Karpas-422 (cell line): Measurements from ENCODE around the gene PLCB1. TPM values are rescaled to one million over a fixed set of nuclear protein-coding genes. Genes with fewer than 3 reads are reported as not detected.
A peak's percentile ranks its signal among the peaks of the same experiment; 100 is the strongest.

Source experiments
- DNase-seq: peaks from one replicate; pipeline ENCODE4 v3.0.0-alpha.2; 2015
- H2AFZ ChIP-seq: fragments of 200-600 bp; sonication (generic); 2 replicates; pipeline ENCODE4 v1.6.1; 2014; ENCODE audit warnings: antibody characterized with exemption, low read length, mixed read lengths
- H3K27ac ChIP-seq: fragments of 200-600 bp; sonication (generic); 2 replicates; pipeline ENCODE4 v1.5.1; 2014; ENCODE audit warnings: mild to moderate bottlenecking, low read length, moderate library complexity
- H3K27me3 ChIP-seq: fragments of 200-600 bp; sonication (generic); 2 replicates; pipeline ENCODE4 v1.6.1; 2014; ENCODE audit warnings: low read length, mixed read lengths
- H3K36me3 ChIP-seq: fragments of 200-600 bp; sonication (generic); 2 replicates; pipeline ENCODE4 v1.6.1; 2014; ENCODE audit warnings: low read length, mixed read lengths; ENCODE audit not compliant: insufficient read depth
- H3K4me1 ChIP-seq: fragments of 200-600 bp; sonication (generic); 2 replicates; pipeline ENCODE4 v1.6.1; 2014; ENCODE audit warnings: mild to moderate bottlenecking, low read length, mixed read lengths
- H3K4me2 ChIP-seq: fragments of 200-600 bp; sonication (generic); 2 replicates; pipeline ENCODE4 v1.6.1; 2014; ENCODE audit warnings: low read length, low read depth, mild to moderate bottlenecking; ENCODE audit not compliant: poor library complexity, severe bottlenecking
- H3K4me3 ChIP-seq: fragments of 200-600 bp; sonication (generic); 2 replicates; pipeline ENCODE4 v1.5.1; 2014; ENCODE audit warnings: mild to moderate bottlenecking, antibody characterized with exemption, low read length, mixed read lengths
- H3K79me2 ChIP-seq: fragments of 200-600 bp; sonication (generic); 2 replicates; pipeline ENCODE4 v1.6.1; 2014; ENCODE audit warnings: mild to moderate bottlenecking, low read length, mixed read lengths
- H3K9ac ChIP-seq: fragments of 200-600 bp; sonication (generic); 2 replicates; pipeline ENCODE4 v1.6.0; 2014; ENCODE audit warnings: low read length
- H3K9me2 ChIP-seq: fragments of 200-600 bp; sonication (generic), shearing (Covaris generic); replicated peaks from 2 replicates; pipeline ENCODE4 v1.6.0; 2014; ENCODE audit warnings: mild to moderate bottlenecking, low read length, moderate library complexity; ENCODE audit not compliant: insufficient read depth
- H3K9me3 ChIP-seq: fragments of 300-700, 200-600 bp; sonication (generic); 2 replicates; pipeline ENCODE4 v1.6.1; 2014; ENCODE audit warnings: low read length, mixed read lengths
- H4K20me1 ChIP-seq: fragments of 200-600 bp; sonication (generic); 2 replicates; pipeline ENCODE4 v1.6.1; 2014; ENCODE audit warnings: mild to moderate bottlenecking, antibody characterized with exemption, low read length, low read depth; ENCODE audit not compliant: insufficient read depth
- total RNA-seq: library from RNA; depleted of rRNA; stranded (reverse); fragments of >200 nt; shearing (Covaris generic); gene quantifications from 2 replicates; pipeline ENCODE4 v1.2.3, GENCODE V29; 2014; ENCODE audit warnings: low replicate concordance

The PLCB1 gene
- total RNA-seq, 1 experiment from 2014 or later, result 0.82 TPM

DNA sequence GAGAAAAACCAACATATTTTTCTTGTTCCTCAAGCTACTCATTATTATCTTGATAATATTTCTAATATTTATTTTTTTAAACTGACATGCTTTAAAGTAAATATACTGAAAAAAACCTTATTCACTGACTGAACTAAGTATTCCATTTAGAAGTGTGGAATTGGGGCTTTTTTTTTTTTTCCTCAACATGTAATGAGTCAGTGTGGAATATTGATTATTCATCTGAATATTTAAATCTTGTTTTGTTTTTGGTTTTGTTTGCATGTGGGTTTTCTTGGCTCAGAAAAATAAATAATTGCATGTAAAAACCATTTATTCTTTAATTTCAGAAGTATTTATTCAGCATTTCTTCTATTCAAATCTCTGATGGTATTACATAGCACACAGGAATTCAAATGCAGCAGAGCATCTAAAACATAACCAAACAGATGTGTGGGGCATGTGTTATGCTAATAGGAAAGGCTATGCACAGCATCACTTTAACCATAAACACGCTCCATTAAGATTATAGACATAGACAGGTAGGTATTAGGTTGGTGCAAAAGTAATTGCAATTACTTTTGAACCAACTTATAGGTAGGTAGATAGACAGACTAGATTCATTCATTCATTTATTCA, 166.5 kb downstream of the PLCB1 start:
- H3K27me3 ChIP-seq, result no peaks in the 10 kb centered on the region
- H3K9me2 ChIP-seq, result no peaks in the 10 kb centered on the region
- H2AFZ ChIP-seq, result no peak overlapping the region
- H4K20me1 ChIP-seq, result no peaks in the 10 kb centered on the region
- no peak overlapping the region for H3K4me3 ChIP-seq
- no peak overlapping the region for H3K4me2 ChIP-seq
- no peaks in the 10 kb centered on the region for H3K9me3 ChIP-seq
- H3K9ac ChIP-seq, result no peak overlapping the region
- H3K27ac ChIP-seq, result no peak overlapping the region
- H3K4me1 ChIP-seq, result no peaks in the 10 kb centered on the region
- H3K79me2 ChIP-seq, result no peaks in the 10 kb centered on the region
- H3K36me3 ChIP-seq, result no peaks in the 10 kb centered on the region
- DNase-seq, result no peak

DNA sequence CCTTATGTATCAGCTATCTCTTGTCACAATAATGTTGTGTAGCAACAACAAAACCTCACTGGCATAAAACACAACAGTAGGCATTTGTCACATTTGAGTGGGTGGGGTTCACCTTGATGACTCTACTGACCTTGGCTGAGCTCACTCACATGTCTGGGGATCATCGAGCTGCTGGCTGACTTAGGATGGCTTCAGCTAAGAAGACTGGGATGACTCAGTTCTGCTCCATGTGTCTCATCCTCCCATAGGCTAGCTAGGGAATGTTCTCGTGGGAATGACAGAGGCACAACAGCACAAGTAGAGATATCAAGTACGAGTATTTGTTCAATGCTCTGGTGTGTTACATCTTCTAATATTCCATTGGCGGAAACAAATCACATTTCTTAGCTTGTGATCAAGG, 167.9 kb downstream of the PLCB1 start:
- Histone ChIP-seq H3K4me2 (no peak overlapping the region), H3K27me3 (no peaks in the 10 kb centered on the region), H2AFZ (no peak overlapping the region), H4K20me1 (no peaks in the 10 kb centered on the region), H3K27ac (no peak overlapping the region), H3K36me3 (no peaks in the 10 kb centered on the region), H3K4me1 (no peaks in the 10 kb centered on the region), H3K9ac (no peak overlapping the region), H3K79me2 (no peaks in the 10 kb centered on the region), H3K4me3 (no peak overlapping the region), H3K9me2 (no peaks in the 10 kb centered on the region), H3K9me3 (no peaks in the 10 kb centered on the region)
- DNase-seq, result no peak

DNA sequence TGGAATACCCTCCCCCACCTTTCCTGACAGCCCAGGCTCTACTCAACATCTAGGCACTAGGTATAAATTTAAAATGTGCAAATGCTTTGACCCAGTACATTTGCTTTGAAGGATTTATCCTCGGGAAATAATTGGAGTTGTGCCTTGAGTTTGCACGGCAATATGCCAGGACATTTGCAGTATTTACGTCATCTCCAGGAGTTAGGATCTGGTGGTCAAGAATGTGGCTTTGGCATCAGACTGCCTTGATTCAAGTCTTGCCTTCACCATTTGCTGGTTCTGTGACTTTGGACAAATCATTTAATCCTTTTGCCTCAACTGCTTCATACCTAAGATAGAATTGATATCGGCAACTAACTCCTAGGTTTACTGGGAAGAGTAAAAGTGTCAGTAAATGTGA, 169.6 kb downstream of the PLCB1 start:
- Histone ChIP-seq H3K4me1 (no peaks in the 10 kb centered on the region), H3K4me2 (no peak overlapping the region), H3K79me2 (no peaks in the 10 kb centered on the region), H3K27ac (no peak overlapping the region), H2AFZ (no peak overlapping the region), H3K9me2 (no peaks in the 10 kb centered on the region), H3K9me3 (no peaks in the 10 kb centered on the region), H3K27me3 (no peaks in the 10 kb centered on the region), H3K9ac (no peak overlapping the region), H3K4me3 (no peak overlapping the region), H4K20me1 (no peaks in the 10 kb centered on the region), H3K36me3 (no peaks in the 10 kb centered on the region)
- DNase-seq, result no peak

DNA sequence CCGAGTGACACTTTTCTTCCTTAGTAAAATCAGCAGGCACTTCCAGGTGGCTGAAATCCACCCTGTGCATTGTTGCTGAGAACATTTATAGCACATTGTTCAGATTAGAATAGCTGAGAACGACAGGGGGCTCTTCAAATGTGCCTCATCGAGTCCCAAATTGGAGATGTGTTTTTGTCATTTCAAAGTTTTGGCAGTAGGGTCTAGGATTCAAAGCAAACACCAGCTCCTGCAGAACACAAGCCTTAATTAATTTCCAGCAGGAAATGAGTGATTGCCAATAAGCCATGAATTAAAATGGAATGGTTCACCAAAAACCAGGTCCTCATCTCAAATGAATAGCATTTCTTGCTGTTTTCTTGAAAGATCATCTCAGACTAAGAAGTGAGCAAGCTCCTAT, 171.6 kb downstream of the PLCB1 start:
- no peak overlapping the region for H3K4me2 ChIP-seq
- H3K27me3 ChIP-seq, result no peaks in the 10 kb centered on the region
- H3K79me2 ChIP-seq, result no peaks in the 10 kb centered on the region
- H3K36me3 ChIP-seq, result no peaks in the 10 kb centered on the region
- DNase-seq, result no peak
- H3K4me3 ChIP-seq, result no peak overlapping the region
- H3K9me2 ChIP-seq, result no peaks in the 10 kb centered on the region
- no peaks in the 10 kb centered on the region for H3K4me1 ChIP-seq
- H2AFZ ChIP-seq, result no peak overlapping the region
- H3K9ac ChIP-seq, result no peak overlapping the region
- no peaks in the 10 kb centered on the region for H3K9me3 ChIP-seq
- H4K20me1 ChIP-seq, result no peaks in the 10 kb centered on the region
- H3K27ac ChIP-seq, result no peak overlapping the region

DNA sequence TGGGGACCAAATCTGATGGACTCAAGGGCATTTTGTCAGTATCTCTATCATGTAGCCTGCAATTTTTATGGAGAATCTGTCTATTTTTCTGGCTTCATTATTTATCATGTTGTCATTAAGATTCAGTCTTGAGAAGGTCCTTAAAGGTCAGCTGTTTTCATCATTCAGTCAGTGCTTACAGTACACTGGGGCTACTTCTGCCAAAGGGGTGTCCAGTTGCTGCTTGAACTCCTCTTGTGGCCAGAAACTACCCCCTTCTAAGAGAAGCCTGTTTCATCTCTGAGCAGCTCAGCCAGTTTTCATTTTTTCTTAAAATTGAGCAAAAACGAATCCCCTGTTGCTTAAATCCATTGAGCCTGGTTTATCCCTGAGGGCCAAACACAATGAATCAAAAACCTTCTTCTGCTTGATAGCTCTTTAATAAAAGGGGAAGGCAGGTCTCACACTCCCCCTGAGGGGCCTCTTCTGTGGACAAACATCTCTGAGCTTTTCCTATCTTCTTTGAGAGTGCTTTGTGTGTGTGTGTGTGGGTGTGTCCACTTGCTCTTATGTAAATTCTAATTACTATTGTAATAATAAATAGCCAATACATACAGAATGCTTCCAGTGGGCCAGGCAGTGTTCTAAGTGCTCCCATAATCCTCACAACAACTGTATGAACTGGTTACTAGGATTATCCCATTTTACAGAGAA, 172.2 kb downstream of the PLCB1 start:
- H3K36me3 ChIP-seq, result no peaks in the 10 kb centered on the region
- H3K9me3 ChIP-seq, result no peaks in the 10 kb centered on the region

DNA sequence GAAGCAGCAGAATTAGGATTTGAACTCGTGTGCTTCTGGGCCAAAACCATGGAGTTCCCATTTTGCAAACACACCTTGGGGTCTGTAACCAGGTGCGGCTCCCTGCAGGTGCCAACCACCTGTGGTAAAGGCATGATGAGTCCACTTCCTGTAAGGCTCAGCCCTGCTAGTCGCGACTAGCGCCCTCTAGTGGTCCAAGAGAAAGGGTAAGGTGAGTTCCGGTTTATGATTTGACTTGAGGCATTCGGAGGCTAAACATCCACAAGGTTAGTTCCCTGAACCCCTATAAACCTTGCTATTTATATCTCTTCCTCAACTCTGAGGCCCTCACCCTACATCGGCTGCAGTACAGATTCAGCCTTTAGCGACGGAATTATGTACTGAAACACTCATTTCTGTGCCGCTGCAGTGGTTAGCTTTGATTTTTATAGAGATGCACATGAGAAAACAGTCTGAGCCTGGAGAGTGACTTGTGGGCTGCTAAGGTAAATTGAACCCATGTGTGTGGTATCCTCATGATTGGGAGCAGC, 173.4 kb downstream of the PLCB1 start:
- DNase-seq, result peak; percentile 87
- H4K20me1 ChIP-seq, result no peaks in the 10 kb centered on the region
- no peak overlapping the region for H2AFZ ChIP-seq
- H3K79me2 ChIP-seq, result no peaks in the 10 kb centered on the region
- H3K36me3 ChIP-seq, result no peaks in the 10 kb centered on the region
- no peak overlapping the region for H3K27ac ChIP-seq
- H3K9ac ChIP-seq, result no peak overlapping the region
- H3K9me2 ChIP-seq, result no peaks in the 10 kb centered on the region
- H3K4me1 ChIP-seq, result no peaks in the 10 kb centered on the region
- no peak overlapping the region for H3K4me3 ChIP-seq
- H3K9me3 ChIP-seq, result no peaks in the 10 kb centered on the region
- H3K27me3 ChIP-seq, result no peaks in the 10 kb centered on the region
- no peak overlapping the region for H3K4me2 ChIP-seq

More for the DNA sequence above, 172.2 kb downstream of the PLCB1 start:
- Histone ChIP-seq H3K79me2 (no peaks in the 10 kb centered on the region), H4K20me1 (no peaks in the 10 kb centered on the region), H3K4me2 (no peak overlapping the region), H3K9me2 (no peaks in the 10 kb centered on the region), H2AFZ (no peak overlapping the region), H3K4me1 (no peaks in the 10 kb centered on the region), H3K4me3 (no peak overlapping the region), H3K27ac (no peak overlapping the region), H3K9ac (no peak overlapping the region), H3K27me3 (no peaks in the 10 kb centered on the region)
- DNase-seq, result no peak

DNA sequence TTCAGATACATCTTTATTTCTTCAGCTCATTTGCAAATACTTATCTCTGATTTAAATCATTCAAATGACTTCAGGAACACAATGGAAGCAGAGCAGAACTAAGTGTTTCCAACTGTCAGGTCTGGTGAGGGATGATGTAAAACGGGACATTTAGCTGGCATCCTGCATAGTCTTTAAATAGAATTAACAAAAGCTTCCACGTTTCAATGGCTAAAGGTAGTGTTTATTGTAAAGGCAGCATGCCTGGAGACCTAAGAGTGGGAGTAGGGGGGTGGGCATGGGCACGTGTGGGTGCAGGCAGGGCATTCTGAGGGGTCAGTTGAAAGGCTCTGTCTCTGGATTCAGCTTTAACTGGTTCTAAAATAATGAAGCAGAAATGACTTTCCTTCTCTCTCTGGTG, 174.9 kb downstream of the PLCB1 start:
- Histone ChIP-seq H3K27ac (no peak overlapping the region), H3K27me3 (no peaks in the 10 kb centered on the region), H3K9ac (no peak overlapping the region), H3K4me2 (no peak overlapping the region), H3K4me3 (no peak overlapping the region), H3K9me2 (no peaks in the 10 kb centered on the region), H3K9me3 (no peaks in the 10 kb centered on the region), H3K4me1 (no peaks in the 10 kb centered on the region), H4K20me1 (no peaks in the 10 kb centered on the region), H3K36me3 (no peaks in the 10 kb centered on the region), H3K79me2 (no peaks in the 10 kb centered on the region), H2AFZ (no peak overlapping the region)
- DNase-seq, result no peak

DNA sequence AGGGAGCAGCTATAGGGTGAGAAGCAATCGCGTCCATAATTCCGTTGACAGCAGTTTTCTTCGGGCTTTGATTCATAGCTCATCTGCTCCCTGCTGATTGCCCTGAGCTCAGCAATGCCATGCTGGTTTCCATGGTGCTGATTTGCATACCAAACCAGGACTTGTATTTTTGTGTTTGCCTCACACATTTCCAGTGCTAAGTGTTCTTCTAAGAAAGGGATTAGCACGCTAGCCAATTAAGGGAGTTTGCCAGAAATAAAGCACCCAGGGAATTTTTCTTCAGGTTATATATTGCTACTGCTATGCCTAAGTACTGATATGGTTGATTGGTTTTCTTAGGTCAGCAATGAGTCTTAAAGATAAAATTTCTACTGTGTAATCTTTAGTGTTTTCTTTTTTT, 177.6 kb downstream of the PLCB1 start:
- Histone ChIP-seq H3K4me2 (no peak overlapping the region), H3K36me3 (no peaks in the 10 kb centered on the region), H3K4me3 (no peak overlapping the region), H2AFZ (no peak overlapping the region), H3K27ac (no peak overlapping the region), H3K9me3 (no peaks in the 10 kb centered on the region), H3K4me1 (no peaks in the 10 kb centered on the region), H3K9me2 (no peaks in the 10 kb centered on the region), H3K79me2 (no peaks in the 10 kb centered on the region), H4K20me1 (no peaks in the 10 kb centered on the region), H3K27me3 (no peaks in the 10 kb centered on the region), H3K9ac (no peak overlapping the region)
- no peak for DNase-seq
